ENCODE measurements around the gene ACOT6.
A peak's percentile ranks its signal among the peaks of the same experiment; 100 is the strongest.
"Not testable (repeated sequence)": the region's sequence is repeated elsewhere in the genome, so short reads cannot be mapped to it uniquely, and the experiment has no call there.

The ACOT6 gene
- total RNA-seq, result 0 to 0.04 reads per million in 2 donors

GRCh38 chr14:73612339-73613045 lies at the start of gene ACOT6:
Gene ACOT6, plus strand, starts transcription at chr14:73612517. Its CDS starts 55 bp downstream, at chr14:73612572.
- peak; percentile 48 for DNase-seq

- not testable (repeated sequence) for DNase-seq
Observed at GRCh38 chr14:73562696-73563095, 49.6 kb upstream of the ACOT6 start.

GRCh38 chr14:73566431-73566830 lies 45.9 kb upstream of the ACOT6 start:
- DNase-seq, result not testable (repeated sequence)

DNA sequence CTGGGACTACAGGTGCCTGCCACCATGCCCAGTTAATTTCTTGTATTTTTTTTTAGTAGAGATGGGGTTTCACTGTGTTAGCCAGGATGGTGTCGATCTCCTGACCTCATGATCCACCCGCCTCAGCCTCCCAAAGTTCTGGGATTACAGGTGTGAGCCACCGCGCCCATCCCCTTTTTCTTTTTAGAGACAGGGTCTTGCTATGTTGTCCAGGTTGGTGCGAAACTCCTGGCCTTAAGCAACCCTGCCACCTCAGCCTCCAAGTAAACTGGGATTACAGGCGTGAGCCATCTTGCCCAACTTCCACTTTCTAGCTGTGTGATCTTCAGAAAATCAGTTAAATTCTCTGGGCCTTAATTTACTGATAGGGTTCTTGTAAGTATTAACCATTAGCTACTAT lies 45.4 kb upstream of the ACOT6 start:
- not testable (repeated sequence) for DNase-seq

GRCh38 chr14:73567358-73567757 lies 45.0 kb upstream of the ACOT6 start:
- no peak for DNase-seq

DNA sequence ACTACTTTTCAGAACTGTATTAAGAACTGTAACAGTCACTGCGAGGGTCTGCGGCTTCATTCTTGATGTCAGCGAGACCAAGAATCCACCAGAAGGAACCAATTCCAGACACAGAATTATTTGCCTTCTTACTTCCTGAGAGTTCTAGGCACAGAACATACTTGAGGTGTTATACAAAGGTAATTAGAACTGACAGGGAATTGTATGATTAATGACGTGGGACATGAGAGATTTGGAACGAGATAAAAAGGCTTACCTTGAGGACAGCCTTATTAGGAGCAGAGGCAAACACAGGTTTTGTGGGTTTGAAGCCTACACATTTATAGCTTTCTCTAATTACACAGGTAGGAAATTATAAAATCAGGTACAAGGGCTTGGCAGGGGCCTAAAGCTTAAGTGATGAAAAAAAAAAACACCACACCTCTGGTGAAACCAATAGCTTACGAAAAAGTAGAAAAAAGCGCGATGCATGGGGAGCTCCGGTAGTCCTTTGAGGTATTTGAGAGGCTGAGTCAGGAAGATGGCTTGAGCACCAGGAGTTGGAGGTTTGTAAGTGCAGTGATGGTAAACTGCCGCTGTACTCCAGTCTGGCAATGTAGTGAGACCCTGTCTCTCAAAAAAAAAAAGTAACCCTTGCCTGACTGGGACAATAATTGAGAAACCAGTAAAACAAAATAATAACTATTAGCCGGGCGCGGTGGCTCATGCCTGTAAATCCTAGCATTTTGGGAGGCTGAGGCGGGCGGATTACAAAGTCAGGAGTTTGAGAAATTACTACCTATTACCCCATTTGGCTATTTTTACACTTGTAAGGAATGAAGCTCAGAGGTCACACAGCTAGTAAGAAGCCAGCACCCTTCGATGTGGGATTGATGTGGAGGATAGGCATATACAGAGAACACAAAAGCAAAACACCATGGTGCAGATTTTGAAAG lies 44.1 kb upstream of the ACOT6 start:
- no peak for DNase-seq

GRCh38 chr14:73568886-73569184 lies 43.5 kb upstream of the ACOT6 start:
- DNase-seq, result not testable (repeated sequence)

DNA sequence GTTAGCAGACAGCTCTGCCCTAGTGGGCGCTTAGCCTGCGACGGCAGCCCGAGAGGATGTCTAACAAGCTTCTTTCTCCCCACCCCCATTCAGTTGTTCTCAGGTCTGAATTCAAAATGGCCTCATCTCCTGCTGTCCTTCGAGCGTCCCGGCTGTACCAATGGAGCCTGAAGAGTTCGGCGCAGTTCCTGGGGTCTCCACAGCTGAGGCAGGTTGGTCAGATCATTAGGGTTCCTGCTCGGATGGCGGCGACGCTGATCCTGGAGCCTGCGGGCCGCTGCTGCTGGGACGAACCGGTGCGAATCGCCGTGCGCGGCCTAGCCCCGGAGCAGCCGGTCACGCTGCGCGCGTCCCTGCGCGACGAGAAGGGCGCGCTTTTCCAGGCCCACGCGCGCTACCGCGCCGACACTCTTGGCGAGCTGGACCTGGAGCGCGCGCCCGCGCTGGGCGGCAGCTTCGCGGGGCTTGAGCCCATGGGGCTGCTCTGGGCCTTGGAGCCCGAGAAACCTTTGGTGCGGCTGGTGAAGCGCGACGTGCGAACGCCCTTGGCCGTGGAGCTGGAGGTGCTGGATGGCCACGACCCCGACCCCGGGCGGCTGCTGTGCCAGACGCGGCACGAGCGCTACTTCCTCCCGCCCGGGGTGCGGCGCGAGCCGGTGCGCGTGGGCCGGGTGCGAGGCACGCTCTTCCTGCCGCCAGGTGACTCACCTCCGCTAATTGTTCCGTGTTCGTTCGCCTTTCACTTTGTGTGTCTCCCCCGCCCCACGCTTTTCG lies 42.9 kb upstream of the ACOT6 start, which contains the start of gene ACOT2:
Gene ACOT2, plus strand, starts transcription at position 29 of the 774 bp plus-strand sequence. Its CDS starts 28 bp downstream, at position 57.
- DNase-seq, result peak; percentile 48

DNA sequence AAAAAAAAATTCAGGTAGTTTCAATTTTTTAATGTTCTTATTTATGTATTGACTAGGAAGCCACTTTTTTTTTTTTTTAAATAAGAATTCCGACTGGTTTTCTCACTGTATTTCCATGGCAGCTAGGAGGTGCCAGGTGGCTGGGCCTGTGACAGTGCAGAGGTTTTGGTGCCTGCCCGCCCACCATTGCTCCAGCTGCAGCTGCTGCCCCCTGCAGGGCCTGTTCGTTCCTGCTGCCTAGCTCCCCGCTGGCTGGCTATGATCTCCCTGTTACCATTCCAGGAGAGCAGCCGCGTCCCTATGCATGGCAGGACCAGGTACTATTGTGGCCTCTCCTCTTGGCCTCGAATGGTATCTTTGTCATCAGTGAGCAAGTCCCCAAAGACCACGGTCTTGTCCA lies 41.4 kb upstream of the ACOT6 start:
- DNase-seq, result not testable (repeated sequence)

DNA sequence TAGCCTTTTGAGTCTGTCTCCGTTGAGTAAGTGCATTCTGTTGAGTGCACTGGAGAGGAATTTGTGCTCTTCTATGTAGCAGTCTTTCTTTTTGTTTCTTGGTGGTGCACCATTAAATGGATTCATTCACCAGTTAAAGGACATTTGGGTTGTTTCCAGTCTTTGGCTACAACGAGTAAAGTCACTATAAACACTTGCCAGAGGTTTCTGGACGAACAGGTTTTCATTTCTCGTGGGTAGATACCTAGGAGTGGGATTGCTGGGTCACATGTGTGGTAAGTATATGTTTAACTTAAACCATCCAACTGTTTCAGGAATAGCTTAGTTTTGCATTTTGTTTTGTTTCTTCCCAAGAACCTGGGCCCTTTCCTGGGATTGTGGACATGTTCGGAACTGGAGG lies 39.3 kb upstream of the ACOT6 start:
- DNase-seq, result not testable (repeated sequence)

GRCh38 chr14:73573740-73574139 lies 38.6 kb upstream of the ACOT6 start:
- DNase-seq, result not testable (repeated sequence)

DNA sequence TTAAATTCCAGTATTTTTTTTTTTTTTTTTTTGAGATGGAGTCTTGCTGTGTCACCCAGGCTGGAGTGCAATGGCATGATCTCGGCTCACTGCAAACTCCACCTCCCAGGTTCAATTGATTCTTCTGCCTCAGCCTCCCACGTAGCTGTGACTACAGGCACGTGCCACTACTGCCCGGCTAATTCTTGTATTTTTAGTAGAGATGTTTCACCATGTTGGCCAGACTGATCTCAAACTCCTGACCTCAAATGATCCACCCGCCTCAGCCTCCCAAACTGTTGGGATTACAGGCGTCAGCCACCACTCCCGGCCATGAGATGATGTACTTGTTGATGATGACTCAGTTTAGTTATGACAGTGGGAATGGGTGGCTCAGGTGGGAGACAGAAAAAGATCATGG lies 38.1 kb upstream of the ACOT6 start:
- not testable (repeated sequence) for DNase-seq

DNA sequence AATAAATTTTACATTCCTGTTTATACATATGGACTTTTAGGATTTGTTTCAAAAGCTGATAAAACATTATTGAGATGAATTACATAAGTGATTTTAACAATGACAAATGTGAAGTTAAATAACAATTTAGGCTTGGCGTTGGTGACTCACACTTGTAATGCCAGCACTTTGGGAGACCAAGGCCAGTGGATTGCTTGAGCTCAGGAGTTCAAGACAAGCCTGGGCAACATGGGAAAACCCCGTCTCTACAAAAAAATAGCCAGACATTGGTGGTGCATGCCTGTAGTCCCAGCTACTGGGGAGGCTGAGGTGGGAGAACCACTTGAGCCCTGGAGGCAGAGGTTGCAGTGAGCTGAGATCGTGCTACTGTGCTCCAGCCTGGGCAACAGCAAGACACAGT lies 35.9 kb upstream of the ACOT6 start:
- no peak for DNase-seq

DNA sequence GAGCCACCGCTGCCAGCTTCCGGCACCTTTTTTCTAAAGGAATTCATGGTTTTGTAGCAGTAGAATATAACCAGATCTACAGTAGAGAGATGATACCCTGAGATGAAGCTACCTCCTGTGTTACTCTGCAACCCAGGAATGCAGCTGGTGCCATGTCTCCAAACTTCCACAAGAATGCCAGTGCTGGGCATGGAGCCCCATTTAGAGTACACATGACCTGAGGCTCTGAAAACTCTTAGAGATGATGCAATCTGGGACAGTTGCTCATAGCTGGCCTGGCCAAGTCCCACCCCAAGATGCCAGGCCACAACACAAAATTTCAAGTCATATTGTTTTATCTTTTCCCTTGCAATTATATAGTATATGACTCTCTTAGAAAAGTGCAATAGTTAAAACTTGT lies 35.1 kb upstream of the ACOT6 start:
- not testable (repeated sequence) for DNase-seq

- DNase-seq, result not testable (repeated sequence)
Observed at GRCh38 chr14:73582102-73582979, 30.0 kb upstream of the ACOT6 start.

- DNase-seq, result no peak
Observed at GRCh38 chr14:73588695-73589094, 23.6 kb upstream of the ACOT6 start.

GRCh38 chr14:73589116-73589515 lies 23.2 kb upstream of the ACOT6 start:
- no peak for DNase-seq

DNA sequence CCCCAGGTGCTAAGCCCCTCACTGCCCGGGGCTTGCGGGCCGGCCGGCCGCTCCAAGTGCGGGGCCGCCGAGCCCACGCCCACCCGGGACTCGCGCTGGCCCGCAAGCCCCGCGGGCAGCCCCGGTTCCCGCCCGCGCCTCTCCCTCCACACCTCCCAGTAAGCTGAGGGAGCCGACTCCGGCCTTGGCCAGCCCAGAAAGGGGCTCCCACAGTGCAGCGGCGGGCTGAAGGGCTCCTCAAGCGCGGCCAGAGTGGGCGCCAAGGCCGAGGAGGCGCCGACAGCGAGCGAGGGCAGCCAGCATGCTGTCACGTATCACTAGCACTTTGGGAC lies 21.7 kb upstream of the ACOT6 start:
- DNase-seq, result not testable (repeated sequence)

GRCh38 chr14:73591690-73592449 lies 20.4 kb upstream of the ACOT6 start, which contains the start of gene ACOT4:
Gene ACOT4, plus strand, starts transcription at chr14:73591873. Its CDS starts 87 bp downstream, at chr14:73591960.
- DNase-seq, result peak; percentile 38

DNA sequence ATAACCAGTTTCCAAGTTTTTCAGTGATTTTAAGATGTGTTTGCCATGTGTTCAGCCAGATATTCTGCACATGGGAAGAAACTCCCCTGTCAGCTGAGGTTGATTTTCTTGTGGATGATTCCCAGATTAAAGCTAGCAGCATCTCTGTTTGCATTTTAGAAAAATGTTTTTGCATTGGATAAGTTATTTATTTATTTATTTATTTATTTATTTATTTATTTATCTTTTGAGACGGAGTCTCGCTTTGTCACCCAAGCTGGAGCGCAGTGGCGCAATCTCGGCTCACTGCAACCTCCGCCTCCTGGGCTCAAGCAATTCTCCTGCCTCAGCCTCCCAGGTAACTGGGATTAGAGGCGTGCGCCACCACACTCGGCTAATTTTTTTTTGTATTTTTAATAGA lies 17.8 kb upstream of the ACOT6 start:
- DNase-seq, result no peak

- no peak for DNase-seq
Observed at GRCh38 chr14:73599499-73599898, 12.8 kb upstream of the ACOT6 start.

All from activated gamma-delta T cell (primary cell).